SU-DHL-6 (cell line): ENCODE measurements around the gene STKLD1.

Experiments used
- H2AFZ ChIP-seq: fragments of 200-600 bp; sonication (generic); 2 replicates; pipeline ENCODE4 v1.6.1; 2014; ENCODE audit warnings: low read depth, mild to moderate bottlenecking, moderate library complexity, mixed read lengths, antibody characterized with exemption, low read length; ENCODE audit not compliant: severe bottlenecking
- H3F3A ChIP-seq: fragments of 200-600 bp; shearing (Covaris generic); 2 replicates; pipeline ENCODE4 v1.6.0; 2016; ENCODE audit warnings: antibody characterized with exemption, mild to moderate bottlenecking; ENCODE audit not compliant: insufficient read depth
- H3K27ac ChIP-seq: fragments of 200-600 bp; sonication (generic); 2 replicates; pipeline ENCODE4 v1.5.1; 2016; ENCODE audit warnings: low read depth, mild to moderate bottlenecking, low read length, moderate library complexity, mixed read lengths
- H3K27me3 ChIP-seq: fragments of 200-600 bp; sonication (generic), shearing (Covaris generic); 2 replicates; pipeline ENCODE4 v1.6.0; 2014; ENCODE audit warnings: mild to moderate bottlenecking, low read length
- H3K36me3 ChIP-seq: fragments of 200-600 bp; sonication (generic); 2 replicates; pipeline ENCODE4 v1.6.1; 2014; ENCODE audit warnings: mild to moderate bottlenecking, low read length, mixed read lengths
- H3K4me2 ChIP-seq: fragments of 300-600, 200-600 bp; shearing (Covaris generic), sonication (generic); 2 replicates; pipeline ENCODE4 v1.6.0; 2014; ENCODE audit warnings: low read length, low read depth, mild to moderate bottlenecking; ENCODE audit not compliant: poor library complexity, severe bottlenecking
- H3K4me3 ChIP-seq: fragments of 200-600 bp; sonication (generic); 2 replicates; pipeline ENCODE4 v1.5.1; 2014; ENCODE audit warnings: antibody characterized with exemption, low read length, mild to moderate bottlenecking, mixed read lengths; ENCODE audit not compliant: insufficient read depth, poor library complexity, severe bottlenecking
- H3K79me2 ChIP-seq: fragments of 200-600 bp; sonication (generic); 2 replicates; pipeline ENCODE4 v1.6.1; 2014; ENCODE audit warnings: mild to moderate bottlenecking, low read length, moderate library complexity; ENCODE audit not compliant: insufficient read depth
- H3K9ac ChIP-seq: fragments of 200-600 bp; sonication (generic); 2 replicates; pipeline ENCODE4 v1.7.0; 2014; ENCODE audit warnings: mild to moderate bottlenecking, low read length
- H3K9me2 ChIP-seq: fragments of 200-600 bp; sonication (generic); replicated peaks from 2 replicates; pipeline ENCODE4 v1.6.1; 2014; ENCODE audit warnings: low read length; ENCODE audit not compliant: insufficient read depth
- H3K9me3 ChIP-seq: fragments of 200-600 bp; sonication (generic); 2 replicates; pipeline ENCODE4 v1.6.1; 2014; ENCODE audit warnings: low read length, mixed read lengths; ENCODE audit not compliant: insufficient read depth
- H4K20me1 ChIP-seq: fragments of 200-600 bp; sonication (generic); 2 replicates; pipeline ENCODE4 v1.6.1; 2014; ENCODE audit warnings: low read depth, mild to moderate bottlenecking, antibody characterized with exemption, low read length, moderate library complexity, mixed read lengths
- EZH2phosphoT487 ChIP-seq: fragments of 200-600 bp; sonication (generic), shearing (Covaris generic); conservative IDR thresholded peaks from 2 replicates; pipeline ENCODE4 v1.6.1; 2018; ENCODE audit warnings: mild to moderate bottlenecking, antibody characterized with exemption, low read length, moderate library complexity, mixed read lengths
- TF ChIP-seq, protein P1 (sequence below): fragments of 200-600 bp; sonication (generic); IDR thresholded peaks from one replicate; pipeline ENCODE4 v1.5.1; 2017; ENCODE audit warnings: antibody characterized with exemption, mild to moderate bottlenecking, low read length, moderate library complexity; ENCODE audit not compliant: insufficient read depth, poor library complexity, severe bottlenecking

The STKLD1 gene

DNA sequence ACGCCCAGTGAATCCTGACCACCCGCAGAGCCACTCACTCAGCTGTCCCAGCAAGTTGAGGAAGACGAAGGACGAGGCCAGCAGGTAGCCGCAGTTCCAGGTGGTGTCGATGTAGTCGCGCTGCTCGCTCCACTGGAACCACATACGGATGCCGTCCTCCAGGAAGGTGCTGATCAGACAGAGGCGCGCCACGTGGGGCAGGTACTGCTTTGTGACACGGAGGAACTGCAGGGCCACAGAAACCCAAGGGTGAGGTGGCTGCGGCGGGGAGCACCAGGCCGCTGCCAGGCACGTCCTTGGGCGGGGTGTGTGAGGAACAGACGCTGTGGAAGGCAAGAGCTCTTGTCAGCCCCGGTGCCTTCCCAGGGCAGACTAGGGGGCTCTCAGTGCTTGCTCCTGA lies 8.9 kb upstream of the STKLD1 start:
- H3K9ac ChIP-seq: no peak overlapping the region
- no peak overlapping the region for H3K4me3 ChIP-seq
- H3K27me3 ChIP-seq: no peaks in the 10 kb centered on the region
- no peak overlapping the region for H3K27ac ChIP-seq
- no peak overlapping the region for H3K4me2 ChIP-seq
- H3K9me3 ChIP-seq: no peaks in the 10 kb centered on the region
- no peaks in the 10 kb centered on the region for H3F3A ChIP-seq
- peaks cover 6% of the 10 kb centered on the region for H3K36me3 ChIP-seq
- TF ChIP-seq, protein P1, sequence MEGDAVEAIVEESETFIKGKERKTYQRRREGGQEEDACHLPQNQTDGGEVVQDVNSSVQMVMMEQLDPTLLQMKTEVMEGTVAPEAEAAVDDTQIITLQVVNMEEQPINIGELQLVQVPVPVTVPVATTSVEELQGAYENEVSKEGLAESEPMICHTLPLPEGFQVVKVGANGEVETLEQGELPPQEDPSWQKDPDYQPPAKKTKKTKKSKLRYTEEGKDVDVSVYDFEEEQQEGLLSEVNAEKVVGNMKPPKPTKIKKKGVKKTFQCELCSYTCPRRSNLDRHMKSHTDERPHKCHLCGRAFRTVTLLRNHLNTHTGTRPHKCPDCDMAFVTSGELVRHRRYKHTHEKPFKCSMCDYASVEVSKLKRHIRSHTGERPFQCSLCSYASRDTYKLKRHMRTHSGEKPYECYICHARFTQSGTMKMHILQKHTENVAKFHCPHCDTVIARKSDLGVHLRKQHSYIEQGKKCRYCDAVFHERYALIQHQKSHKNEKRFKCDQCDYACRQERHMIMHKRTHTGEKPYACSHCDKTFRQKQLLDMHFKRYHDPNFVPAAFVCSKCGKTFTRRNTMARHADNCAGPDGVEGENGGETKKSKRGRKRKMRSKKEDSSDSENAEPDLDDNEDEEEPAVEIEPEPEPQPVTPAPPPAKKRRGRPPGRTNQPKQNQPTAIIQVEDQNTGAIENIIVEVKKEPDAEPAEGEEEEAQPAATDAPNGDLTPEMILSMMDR: no peak
- no peak for TF ChIP-seq EZH2phosphoT487
- no peak overlapping the region for H2AFZ ChIP-seq
- H4K20me1 ChIP-seq: no peaks in the 10 kb centered on the region; the same call in 1 of the 2 replicates
- H3K79me2 ChIP-seq: peaks cover 53% of the 10 kb centered on the region
- no peaks in the 10 kb centered on the region for H3K9me2 ChIP-seq

- H3K27me3 ChIP-seq: no peaks in the 10 kb centered on the region
- no peak overlapping the region for H3K4me3 ChIP-seq
- TF ChIP-seq, protein P1: no peak
- no peak for TF ChIP-seq EZH2phosphoT487
- H3K4me2 ChIP-seq: no peak overlapping the region
- H3K9me2 ChIP-seq: no peaks in the 10 kb centered on the region
- H3K9me3 ChIP-seq: no peaks in the 10 kb centered on the region
- no peak overlapping the region for H3K9ac ChIP-seq
- no peak overlapping the region for H2AFZ ChIP-seq
- no peaks in the 10 kb centered on the region for H3F3A ChIP-seq
- no peak overlapping the region for H3K27ac ChIP-seq
- H4K20me1 ChIP-seq: no peaks in the 10 kb centered on the region; the same call in 1 of the 2 replicates
- peaks cover 6% of the 10 kb centered on the region for H3K36me3 ChIP-seq
- H3K79me2 ChIP-seq: peaks cover 59% of the 10 kb centered on the region
Observed at GRCh38 chr9:133367778-133368177, 8.4 kb upstream of the STKLD1 start.

- no peaks in the 10 kb centered on the region for H3K9me2 ChIP-seq
- TF ChIP-seq, protein P1: no peak
- TF ChIP-seq EZH2phosphoT487: no peak
- H3K9ac ChIP-seq: no peak overlapping the region
- no peaks in the 10 kb centered on the region; the same call in 1 of the 2 replicates for H4K20me1 ChIP-seq
- no peak overlapping the region for H3K4me3 ChIP-seq
- no peak overlapping the region for H3K27ac ChIP-seq
- peaks cover 65% of the 10 kb centered on the region for H3K79me2 ChIP-seq
- H3K9me3 ChIP-seq: no peaks in the 10 kb centered on the region
- no peaks in the 10 kb centered on the region for H3F3A ChIP-seq
- no peak overlapping the region for H3K4me2 ChIP-seq
- H3K27me3 ChIP-seq: no peaks in the 10 kb centered on the region
- H2AFZ ChIP-seq: no peak overlapping the region
- H3K36me3 ChIP-seq: peaks cover 6% of the 10 kb centered on the region; the same call in 1 of the 2 replicates
Observed at GRCh38 chr9:133368249-133368881, 7.8 kb upstream of the STKLD1 start.
